Activated naive CD4-positive, alpha-beta T cell (primary cell): Measurements from ENCODE around the gene LCN12.
"Not testable (repeated sequence)": the region's sequence is repeated elsewhere in the genome, so short reads cannot be mapped to it uniquely, and the experiment has no call there.

ENCODE experiments used
- DNase-seq, 4 experiments: peaks; one replicate each; lab custom pipeline; 2025; lab: John Stamatoyannopoulos, UW

The LCN12 gene

GRCh38 chr9:136991993-136992818 lies 40.1 kb downstream of the LCN12 start, which contains the start of gene PAXX:
PAXX (plus strand) TSS chr9:136992422; CDS start chr9:136992444, 22 bp downstream.
- peak; percentile 81 to 95 (median 90) for DNase-seq

GRCh38 chr9:136992819-136993369 lies 40.8 kb downstream of the LCN12 start:
- no peak for DNase-seq

GRCh38 chr9:136994180-136994887 lies 42.3 kb downstream of the LCN12 start:
- no peak for DNase-seq

- DNase-seq: no peak
Observed at GRCh38 chr9:136994888-136995230, 42.8 kb downstream of the LCN12 start.

- DNase-seq: no peak
Observed at GRCh38 chr9:136995362-136995761, 43.3 kb downstream of the LCN12 start.

DNA sequence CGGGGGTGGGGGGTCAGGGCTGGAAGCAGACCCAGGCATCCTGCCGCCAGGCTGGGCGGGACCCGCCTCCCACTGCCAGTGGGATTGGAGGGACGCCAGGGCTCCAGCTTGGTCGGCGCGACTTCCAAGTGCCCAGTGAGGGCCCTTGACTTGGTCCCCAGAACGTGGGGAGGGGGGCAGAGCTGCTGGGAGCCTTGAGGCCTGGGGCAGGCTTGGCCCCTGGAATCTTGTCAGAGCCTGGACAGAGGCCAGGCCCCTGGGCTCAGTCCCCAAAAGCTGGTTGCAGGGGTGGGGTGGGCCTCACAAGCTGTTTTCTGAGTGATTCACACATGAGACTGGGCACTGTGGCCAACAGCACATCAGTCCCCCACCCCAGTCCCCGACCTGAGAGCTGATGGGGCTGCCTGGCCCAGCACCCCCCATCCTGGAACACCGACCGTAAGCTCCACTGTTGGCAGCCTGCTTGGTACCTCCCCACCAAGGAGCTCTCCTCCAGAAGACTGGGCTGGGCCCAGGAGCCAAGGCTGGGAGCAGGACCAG lies 43.8 kb downstream of the LCN12 start:
- no peak for DNase-seq

- DNase-seq: peak in 2 of 4 experiments; percentile 17 to 47
Observed at GRCh38 chr9:136996361-136997292, 44.6 kb downstream of the LCN12 start, which contains the start of gene CLIC3. CLIC3 (minus strand) TSS chr9:136996568; CDS start chr9:136996543, 25 bp downstream.

DNA sequence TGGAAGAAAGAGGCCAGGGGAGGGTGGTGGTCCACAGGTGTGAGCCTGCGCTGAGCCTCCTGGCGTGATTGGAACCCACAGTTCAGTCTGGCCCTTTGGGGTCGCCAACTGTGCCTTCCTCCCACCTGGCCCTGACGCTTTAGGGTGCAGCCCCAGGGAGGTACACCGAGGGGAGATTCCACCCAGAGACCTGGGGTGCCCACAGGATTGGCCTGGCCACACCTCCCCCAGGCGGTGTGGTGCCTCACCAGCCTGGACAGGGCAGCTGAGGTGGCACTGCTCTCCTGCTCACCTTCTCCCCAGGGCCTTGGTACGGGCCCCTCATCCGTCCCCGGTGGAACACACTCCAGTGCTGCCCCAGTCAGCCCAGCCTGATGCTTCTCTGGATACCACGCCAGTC lies 45.3 kb downstream of the LCN12 start:
- no peak for DNase-seq

DNA sequence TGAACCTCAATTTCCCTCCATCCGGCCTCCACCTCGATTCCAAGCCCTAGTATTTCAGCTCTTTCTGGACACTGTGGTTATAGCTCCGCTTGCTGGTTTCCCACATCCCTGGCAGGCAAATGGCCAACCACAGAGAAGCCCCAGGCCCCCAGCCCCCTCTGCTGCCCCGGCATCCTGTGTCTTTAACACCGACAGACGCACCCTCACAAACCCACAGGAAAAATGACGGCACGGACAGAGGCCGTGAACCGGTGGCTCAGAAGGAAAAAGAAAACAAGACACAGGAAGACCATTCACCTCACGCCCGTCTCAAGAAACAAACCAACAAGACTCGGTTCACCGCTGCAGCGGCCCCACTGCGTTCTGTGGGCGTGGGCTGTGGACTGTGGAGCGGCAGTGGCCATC lies 45.8 kb downstream of the LCN12 start:
- no peak for DNase-seq

- no peak for DNase-seq
Observed at GRCh38 chr9:137000177-137000930, 48.3 kb downstream of the LCN12 start.

- DNase-seq: no peak
Observed at GRCh38 chr9:137001857-137002645, 50.0 kb downstream of the LCN12 start.

GRCh38 chr9:137002646-137003041 lies 50.6 kb downstream of the LCN12 start:
- no peak for DNase-seq

- not testable (repeated sequence) for DNase-seq
Observed at GRCh38 chr9:137004285-137004684, 52.2 kb downstream of the LCN12 start.
